HepG2 (cell line): Measurements from ENCODE around the gene TMBIM1. TPM values are rescaled to one million over a fixed set of nuclear protein-coding genes. Genes with fewer than 3 reads are reported as not detected.

Source experiments
- ATAC-seq: fragments of 200-7000 bp; cut with Tn5 transposase; 3 replicates; pipeline ENCODE4 v1.9.1; 2020; ENCODE audit warnings: mild to moderate bottlenecking, moderate library complexity
- BruUV-seq: library from RNA; stranded (reverse); fragments of 400-500 nt; replicated peaks from 2 replicates; lab custom pipeline; 2021; lab: Mats Ljungman, UMichigan
- CTCF ChIA-PET: fragments of 300-600 bp; formaldehyde crosslinking; extraction: SDS; loops from one replicate; lab custom pipeline; 2021; ENCODE audit warnings: low total read pairs, inconsistent platforms, low intra/inter-chr PET ratio; lab: Yijun Ruan, JAX
- POLR2A ChIA-PET: fragments of 350-600 bp; sonication (Branson Sonifier 250); formaldehyde crosslinking; loops from one replicate; lab custom pipeline; 2020; ENCODE audit warnings: antibody characterized with exemption, inconsistent platforms; lab: Yijun Ruan, JAX
- DNase-seq: peaks from one replicate; pipeline ENCODE4 v3.0.0-alpha.2; 2015; ENCODE audit warnings: low spot score
- FAIRE-seq: peaks from 3 replicates; lab custom pipeline; 2011; peaks lifted over from hg19 to GRCh38; lab: Jason Lieb, UNC
- H2AFZ ChIP-seq: one replicate; pipeline ENCODE4 v1.6.1; 2011; ENCODE audit warnings: low read length, inconsistent platforms
- H3K27ac ChIP-seq: fragments of 300-600 bp; 3 replicates; pipeline ENCODE4 v1.8.0; 2011; ENCODE audit warnings: mixed run types, mild to moderate bottlenecking, mixed read lengths, low read length, inconsistent platforms; ENCODE audit not compliant: insufficient read depth; ENCODE audit errors: extremely low read length
- H3K27me3 ChIP-seq, 2 experiments: fragments of 200-600 bp in 1 of 2; 2 replicates in 1 of 2; 3 replicates in 1 of 2; pipeline versions ENCODE4 v1.6.0 to v1.8.0; 2011; ENCODE audit warnings: low read length in 2 of 2, mild to moderate bottlenecking in 2 of 2, moderate library complexity in 2 of 2, inconsistent platforms in 1 of 2; ENCODE audit not compliant: insufficient read depth in 2 of 2, control insufficient read depth in 1 of 2
- H3K36me3 ChIP-seq, 2 experiments: fragments of 200-600 bp in 1 of 2; replicated peaks in 1 of 2; 2 replicates in 1 of 2; 3 replicates in 1 of 2; pipeline versions ENCODE4 v1.5.1 to v1.8.0; 2011; ENCODE audit warnings: low read length in 2 of 2, inconsistent platforms in 1 of 2; ENCODE audit not compliant: insufficient read depth in 2 of 2, control insufficient read depth in 1 of 2
- H3K4me1 ChIP-seq: 2 replicates; pipeline ENCODE4 v1.5.1; 2012; ENCODE audit warnings: low read length, inconsistent platforms; ENCODE audit not compliant: insufficient read depth
- H3K4me2 ChIP-seq: 2 replicates; pipeline ENCODE4 v1.6.0; 2011; ENCODE audit warnings: low read depth, low read length, inconsistent platforms
- H3K4me3 ChIP-seq, 3 experiments: fragments of 200-600 bp in 1 of 3; sonication (generic), shearing (Covaris generic) in 1 of 3; replicated peaks in 1 of 3; 2 replicates each; pipeline ENCODE4 v1.5.1; 2011 to 2016; ENCODE audit warnings: low read length in 3 of 3, inconsistent platforms in 2 of 3, low read depth in 2 of 3, mild to moderate bottlenecking in 2 of 3, control low read depth in 1 of 3, mixed read lengths in 1 of 3; ENCODE audit not compliant: insufficient read depth in 1 of 3
- H3K79me2 ChIP-seq: one replicate; pipeline ENCODE4 v1.6.1; 2011; ENCODE audit warnings: low read length, inconsistent platforms; ENCODE audit not compliant: insufficient read depth
- H3K9ac ChIP-seq: 2 replicates; pipeline ENCODE4 v1.6.0; 2011; ENCODE audit warnings: mild to moderate bottlenecking, low read depth, low read length, inconsistent platforms; ENCODE audit not compliant: insufficient read depth
- H3K9me3 ChIP-seq: 2 replicates; pipeline ENCODE4 v1.5.1; 2012; ENCODE audit warnings: mild to moderate bottlenecking, low read length
- H4K20me1 ChIP-seq: 2 replicates; pipeline ENCODE4 v1.6.0; 2011; ENCODE audit warnings: inconsistent platforms, mild to moderate bottlenecking, low read length, moderate library complexity; ENCODE audit not compliant: insufficient read depth
- ATF1 ChIP-seq: IDR thresholded peaks from 2 replicates; pipeline ENCODE4 v1.6.1; 2016; ENCODE audit warnings: mild to moderate bottlenecking, control low read depth
- LRRFIP1 ChIP-seq: sonication (generic); formaldehyde crosslinking; conservative IDR thresholded peaks from 2 replicates; pipeline ENCODE4 v1.4.0; 2020; ENCODE audit warnings: missing genetic modification reagents
- ONECUT2 ChIP-seq: sonication (generic); formaldehyde crosslinking; IDR thresholded peaks from 2 replicates; pipeline ENCODE4 v1.4.0; 2020; ENCODE audit warnings: missing genetic modification reagents
- STAT5B ChIP-seq: sonication (generic); formaldehyde crosslinking; IDR thresholded peaks from 2 replicates; pipeline ENCODE4 v1.4.0; 2020; ENCODE audit warnings: missing genetic modification reagents
- ZNF496 ChIP-seq: sonication (generic); formaldehyde crosslinking; IDR thresholded peaks from 2 replicates; pipeline ENCODE4 v1.8.1; 2023; ENCODE audit warnings: mild to moderate bottlenecking, moderate library complexity, missing genetic modification reagents; ENCODE audit not compliant: insufficient replicate concordance
- ZNF615 ChIP-seq: sonication (generic); formaldehyde crosslinking; IDR thresholded peaks from 2 replicates; pipeline ENCODE4 v1.5.0; 2020; ENCODE audit warnings: mild to moderate bottlenecking, missing genetic modification reagents, borderline replicate concordance
- ZNF704 ChIP-seq: sonication (generic); formaldehyde crosslinking; IDR thresholded peaks from 2 replicates; pipeline ENCODE4 v1.8.1; 2023; ENCODE audit warnings: mild to moderate bottlenecking, inconsistent platforms, moderate library complexity, missing genetic modification reagents, borderline replicate concordance
- WGBS: methylation state at CpG from one replicate; pipeline ENCODE4 v1.1.6; 2017; ENCODE audit warnings: low lambda C conversion rate; 5-methylcytosine and 5-hydroxymethylcytosine counted together
- in situ Hi-C: cut with HindIII; loops from 2 replicates; pipeline ENCODE4 v1.10.0; 2017; ENCODE audit warnings: low pct_unique_long_range_greater_than_20kb; ENCODE audit not compliant: extremely low pct_ligation_motif_present
- intact Hi-C: fragments of 100-400 bp; cut with micrococcal nuclease; formaldehyde crosslinking; loops from one replicate; pipeline ENCODE4 v1.10.0; 2022; ENCODE audit not compliant: unreplicated experiment
- polyA plus RNA-seq, 8 experiments: library from polyadenylated mRNA; depleted of rRNA in 3 of 8; stranded (reverse) in 7 of 8; unstranded in 1 of 8; fragments of >200 nt; fragmentation: Illumina TruSeq in 4 of 8; extraction: Trizol in 4 of 8; gene quantifications; 2 replicates each; pipeline versions ENCODE4 v1.2.1 to v1.2.3, GENCODE V29; 2011 to 2016; ENCODE audit warnings: low read depth in 4 of 8, missing spikeins in 1 of 8, mixed read lengths in 1 of 8; ENCODE audit not compliant: insufficient read depth in 1 of 8
- total RNA-seq, 5 experiments: library from RNA; depleted of rRNA; stranded (reverse); fragments of >200 nt; fragmentation: Illumina TruSeq; extraction: Trizol; gene quantifications; 2 replicates each; pipeline ENCODE4 v1.2.3, GENCODE V29; 2016; ENCODE audit warnings: low read depth in 1 of 5
- TF ChIP-seq, protein P1 (sequence below), 2 experiments: sonication (generic) in 1 of 2; formaldehyde crosslinking in 1 of 2; IDR thresholded peaks; 2 replicates each; pipeline versions ENCODE4 v1.4.0 to v1.6.1; 2016 to 2020; ENCODE audit warnings: borderline replicate concordance in 1 of 2, low read depth in 1 of 2, mild to moderate bottlenecking in 1 of 2, missing genetic modification reagents in 1 of 2

TMBIM1 gene
- total and polyA plus RNA-seq, 2 of the 13 experiments (the other 11 are each of a cell fraction or from before 2014, with no cell fraction given), result 127 to 139 TPM

DNA sequence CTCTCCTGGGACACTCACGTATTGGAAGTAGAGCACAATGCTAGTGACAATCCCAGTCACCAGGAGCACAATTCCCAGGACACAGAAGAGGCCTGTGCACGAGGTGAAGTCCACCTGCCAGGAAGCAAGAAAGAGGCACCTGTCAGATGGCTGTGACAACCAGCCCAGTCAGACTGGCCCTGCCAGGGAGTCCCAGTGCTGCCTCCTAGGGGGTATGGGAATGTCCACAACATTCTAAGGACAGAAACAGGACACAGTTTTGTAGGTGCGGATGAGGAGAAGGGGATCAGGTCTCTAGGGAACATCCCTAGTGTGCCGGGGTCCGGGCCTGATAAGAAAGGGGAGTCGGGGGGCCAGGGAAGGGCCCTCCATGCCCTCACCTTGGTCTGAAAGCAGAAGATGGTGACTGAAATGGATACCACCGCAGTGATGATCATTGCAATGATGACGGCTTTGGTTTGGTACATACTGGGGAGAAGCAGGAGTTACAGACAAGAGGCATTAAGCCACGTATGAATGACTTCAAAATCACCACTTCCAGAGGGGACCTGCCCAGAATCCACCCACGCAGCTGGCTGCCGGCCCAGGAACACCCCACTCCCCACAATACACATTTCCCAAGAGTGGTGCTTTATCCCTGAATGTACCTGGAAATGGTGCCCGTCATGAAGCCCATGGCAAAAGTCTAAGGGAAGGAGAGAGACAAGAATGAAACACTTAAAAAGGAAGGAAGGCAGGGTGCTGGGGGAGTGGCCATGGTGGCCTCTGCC, 15.1 kb downstream of the TMBIM1 start:
- no peak for TF ChIP-seq ZNF496
- no peak for TF ChIP-seq ZNF704 (CRISPR knock-in tag)
- no peak for TF ChIP-seq ZNF615
- TF ChIP-seq, protein P1, sequence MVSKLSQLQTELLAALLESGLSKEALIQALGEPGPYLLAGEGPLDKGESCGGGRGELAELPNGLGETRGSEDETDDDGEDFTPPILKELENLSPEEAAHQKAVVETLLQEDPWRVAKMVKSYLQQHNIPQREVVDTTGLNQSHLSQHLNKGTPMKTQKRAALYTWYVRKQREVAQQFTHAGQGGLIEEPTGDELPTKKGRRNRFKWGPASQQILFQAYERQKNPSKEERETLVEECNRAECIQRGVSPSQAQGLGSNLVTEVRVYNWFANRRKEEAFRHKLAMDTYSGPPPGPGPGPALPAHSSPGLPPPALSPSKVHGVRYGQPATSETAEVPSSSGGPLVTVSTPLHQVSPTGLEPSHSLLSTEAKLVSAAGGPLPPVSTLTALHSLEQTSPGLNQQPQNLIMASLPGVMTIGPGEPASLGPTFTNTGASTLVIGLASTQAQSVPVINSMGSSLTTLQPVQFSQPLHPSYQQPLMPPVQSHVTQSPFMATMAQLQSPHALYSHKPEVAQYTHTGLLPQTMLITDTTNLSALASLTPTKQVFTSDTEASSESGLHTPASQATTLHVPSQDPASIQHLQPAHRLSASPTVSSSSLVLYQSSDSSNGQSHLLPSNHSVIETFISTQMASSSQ (IDR thresholded peaks at IDR 0.05; ENCODE audit: low read depth), result no peak
- TF ChIP-seq, protein P1 (CRISPR knock-in tag; IDR thresholded peaks at IDR 0.05; ENCODE audit: borderline replicate concordance), result no peak
- no peak for TF ChIP-seq ONECUT2 (CRISPR knock-in tag)
- no peak for TF ChIP-seq STAT5B (CRISPR knock-in tag)
- no peak for TF ChIP-seq ATF1 (CRISPR knock-in tag)
- no peak for TF ChIP-seq LRRFIP1 (CRISPR knock-in tag)
- 97% methylated on average over 11 of the region's 12 CpGs for WGBS
- ATAC-seq, result peak; percentile 11; the same call in 1 of the 3 replicates
- Histone ChIP-seq H3K4me3 (no peak overlapping the region), H3K4me1 (peaks cover 11% of the 10 kb centered on the region), H3K4me2 (no peak overlapping the region), H3K9me3 (no peaks in the 10 kb centered on the region), H3K27me3 (no peaks in the 10 kb centered on the region), H2AFZ (no peak overlapping the region), H4K20me1 (peaks cover 2% of the 10 kb centered on the region; the same call in 1 of the 2 replicates), H3K36me3 (peaks cover 55 to 83% of the 10 kb centered on the region in 2 experiments), H3K9ac (no peak overlapping the region), H3K27ac (no peak overlapping the region), H3K79me2 (no peaks in the 10 kb centered on the region)
- in situ Hi-C loops (loop anchor here (10.0 kb wide), 1 partner anchor 188 kb away; no protein-coding TSS in a partner anchor), intact Hi-C loops (no loop called here)
- peak; percentile 43 for FAIRE-seq
- no peak for DNase-seq
- BruUV-seq, result no TSS peak
- ChIA-PET POLR2A (interaction anchor here (1.3 to 7.5 kb wide), 3 partner anchors 8 to 14 kb away, joined by 3 to 121 read pairs (median 110); partner anchors contain the start of gene TMBIM1), CTCF (no interaction called here)
